HEK293 (cell line): ENCODE data around the gene ABCC9.
A peak's percentile ranks its signal among the peaks of the same experiment; 100 is the strongest.

Experiments
- CTCF ChIA-PET: fragments of 350-600 bp; formaldehyde crosslinking; extraction: SDS; loops from one replicate; lab custom pipeline; 2021; ENCODE audit warnings: antibody characterized with exemption; lab: Yijun Ruan, JAX
- POLR2A ChIA-PET: fragments of 300-600 bp; formaldehyde crosslinking; extraction: SDS; loops from one replicate; lab custom pipeline; 2020; ENCODE audit warnings: antibody characterized with exemption, inconsistent platforms; lab: Yijun Ruan, JAX
- H3K27ac ChIP-seq: fragments of 200-500 bp; sonication (Bioruptor generic); 2 replicates; pipeline ENCODE4 v1.5.1; 2014; ENCODE audit warnings: low read depth, low read length, control low read depth, inconsistent platforms; ENCODE audit errors: extremely low read depth
- H3K36me3 ChIP-seq, 2 experiments: fragments of 200-500 bp in 1 of 2; sonication (Bioruptor generic) in 1 of 2; 1 replicate in 1 of 2; 2 replicates in 1 of 2; pipeline ENCODE4 v1.5.1; 2014 to 2017; ENCODE audit warnings: inconsistent platforms in 2 of 2, low read length in 2 of 2; ENCODE audit not compliant: control insufficient read depth in 2 of 2, insufficient read depth in 1 of 2
- H3K4me1 ChIP-seq: fragments of 200-500 bp; sonication (Bioruptor generic); 2 replicates; pipeline ENCODE4 v1.5.1; 2014; ENCODE audit warnings: mild to moderate bottlenecking, low read length, inconsistent platforms; ENCODE audit not compliant: control insufficient read depth, insufficient read depth
- H3K4me3 ChIP-seq: 2 replicates; pipeline ENCODE4 v1.5.1; 2011; ENCODE audit warnings: low read depth, mild to moderate bottlenecking, control low read depth, low read length, moderate library complexity
- H3K9me3 ChIP-seq: fragments of 200-500 bp; sonication (Bioruptor generic); 2 replicates; pipeline ENCODE4 v1.5.1; 2014; ENCODE audit warnings: low read depth, low read length, inconsistent platforms; ENCODE audit not compliant: control insufficient read depth, insufficient read depth
- ATF2 ChIP-seq: fragments of 450-650 bp; formaldehyde crosslinking; IDR thresholded peaks from 2 replicates; pipeline ENCODE4 v1.5.1; 2016; ENCODE audit warnings: missing biosample characterization, missing genetic modification characterization, low read depth
- GLI4 ChIP-seq: fragments of 450-650 bp; formaldehyde crosslinking; IDR thresholded peaks from 2 replicates; pipeline ENCODE4 v1.5.1; 2016; ENCODE audit warnings: missing biosample characterization, missing genetic modification characterization
- PRDM6 ChIP-seq: fragments of 450-650 bp; formaldehyde crosslinking; IDR thresholded peaks from 2 replicates; pipeline ENCODE4 v1.5.1; 2017; ENCODE audit warnings: missing biosample characterization, missing genetic modification characterization
- ZNF169 ChIP-seq: fragments of 450-650 bp; formaldehyde crosslinking; IDR thresholded peaks from 2 replicates; pipeline ENCODE4 v1.5.1; 2016; ENCODE audit warnings: missing biosample characterization, missing genetic modification characterization
- ZNF266 ChIP-seq: fragments of 450-650 bp; formaldehyde crosslinking; IDR thresholded peaks from 2 replicates; pipeline ENCODE4 v1.5.1; 2016; ENCODE audit warnings: missing biosample characterization, missing genetic modification characterization, low read depth
- ZNF280D ChIP-seq: fragments of 450-650 bp; formaldehyde crosslinking; IDR thresholded peaks from 2 replicates; pipeline ENCODE4 v1.5.1; 2016; ENCODE audit warnings: missing biosample characterization, missing genetic modification characterization
- ZNF311 ChIP-seq: fragments of 450-650 bp; formaldehyde crosslinking; IDR thresholded peaks from 2 replicates; pipeline ENCODE4 v1.5.1; 2017; ENCODE audit warnings: missing biosample characterization, missing genetic modification characterization, borderline replicate concordance
- ZNF37A ChIP-seq: fragments of 450-650 bp; IDR thresholded peaks from 2 replicates; pipeline ENCODE4 v1.5.1; 2018; ENCODE audit warnings: missing biosample characterization, missing genetic modification characterization
- ZNF449 ChIP-seq: fragments of 450-650 bp; formaldehyde crosslinking; IDR thresholded peaks from 2 replicates; pipeline ENCODE4 v1.5.1; 2017; ENCODE audit warnings: missing biosample characterization, mild to moderate bottlenecking, missing genetic modification characterization, moderate library complexity
- ZNF561 ChIP-seq: fragments of 450-650 bp; IDR thresholded peaks from 2 replicates; pipeline ENCODE4 v1.5.1; 2018; ENCODE audit warnings: missing biosample characterization, missing genetic modification characterization, borderline replicate concordance
- ZNF596 ChIP-seq: fragments of 450-650 bp; IDR thresholded peaks from 2 replicates; pipeline ENCODE4 v1.5.0; 2018; ENCODE audit warnings: missing biosample characterization, mild to moderate bottlenecking, missing genetic modification characterization, moderate library complexity

Gene ABCC9

GRCh38 chr12:21852251-21852650, 89.0 kb downstream of the ABCC9 start:
- Histone ChIP-seq H3K4me1 (no peaks in the 10 kb centered on the region), H3K27ac (no peak overlapping the region), H3K4me3 (no peak overlapping the region), H3K36me3 (no peaks in the 10 kb centered on the region), H3K9me3 (no peaks in the 10 kb centered on the region)
- ChIA-PET CTCF (no interaction called here), POLR2A (no interaction called here)
- TF ChIP-seq ZNF449 (tag by site-specific recombination) (no peak), ZNF561 (tag by site-specific recombination) (no peak), ZNF596 (no peak), GLI4 (tag by site-specific recombination) (no peak), ZNF280D (no peak)

- Histone ChIP-seq H3K4me1 (no peaks in the 10 kb centered on the region), H3K27ac (no peak overlapping the region), H3K36me3 (no peaks in the 10 kb centered on the region), H3K4me3 (no peak overlapping the region), H3K9me3 (no peaks in the 10 kb centered on the region)
- ChIA-PET POLR2A (no interaction called here), CTCF (no interaction called here)
- TF ChIP-seq ATF2 (tag by site-specific recombination) (0 out of 2 replicates have a peak, but pooled peaks have one; percentile 28), ZNF37A (no peak)
Observed at GRCh38 chr12:21851151-21851550, 90.1 kb downstream of the ABCC9 start.

- Histone ChIP-seq H3K9me3 (no peaks in the 10 kb centered on the region), H3K36me3 (no peaks in the 10 kb centered on the region), H3K27ac (no peak overlapping the region), H3K4me1 (no peaks in the 10 kb centered on the region), H3K4me3 (no peak overlapping the region)
- TF ChIP-seq PRDM6 (tag by site-specific recombination) (no peak), ZNF169 (tag by site-specific recombination) (no peak)
- CTCF ChIA-PET = no interaction called here
- POLR2A ChIA-PET = no interaction called here
Observed at GRCh38 chr12:21850419-21850818, 90.8 kb downstream of the ABCC9 start.

- TF ChIP-seq ZNF266 = no peak
- TF ChIP-seq ZNF311 (tag by site-specific recombination) = no peak
- Histone ChIP-seq H3K4me1 (no peaks in the 10 kb centered on the region), H3K9me3 (no peaks in the 10 kb centered on the region), H3K27ac (no peak overlapping the region), H3K36me3 (no peaks in the 10 kb centered on the region), H3K4me3 (no peak overlapping the region)
- CTCF ChIA-PET = no interaction called here
- POLR2A ChIA-PET = no interaction called here
Observed at GRCh38 chr12:21849878-21850277, 91.3 kb downstream of the ABCC9 start.
